GM12878 (cell line): ENCODE data around the gene ODAD4. TPM values are rescaled to one million over a fixed set of nuclear protein-coding genes. Genes with fewer than 3 reads are reported as not detected.

Experiments
- ATAC-seq: fragments of 200-7000 bp; cut with Tn5 transposase; 3 replicates; pipeline ENCODE4 v1.9.1; 2020; ENCODE audit warnings: mild to moderate bottlenecking, moderate library complexity
- BruUV-seq: library from RNA; stranded (reverse); fragments of 400-500 nt; replicated peaks from 2 replicates; lab custom pipeline; 2021; lab: Mats Ljungman, UMichigan
- CTCF ChIA-PET: fragments of 300-600 bp; sonication (Branson Sonifier 250); formaldehyde crosslinking; extraction: SDS; loops from one replicate; lab custom pipeline; 2021; ENCODE audit warnings: inconsistent platforms; lab: Yijun Ruan, JAX
- POLR2A ChIA-PET: fragments of 350-600 bp; formaldehyde crosslinking; extraction: SDS; loops from one replicate; lab custom pipeline; 2021; ENCODE audit warnings: inconsistent platforms; lab: Charles Lee
- RAD21 ChIA-PET: fragments of 300-600 bp; sonication (Branson Sonifier 250); formaldehyde crosslinking; loops from one replicate; lab custom pipeline; 2023; ENCODE audit warnings: antibody characterized with exemption; ENCODE audit not compliant: unreplicated experiment; lab: Charles Lee
- SMC1A ChIA-PET: fragments of 300-600 bp; sonication (Branson Sonifier 250); formaldehyde crosslinking; loops from one replicate; lab custom pipeline; 2023; ENCODE audit not compliant: unreplicated experiment, uncharacterized antibody; lab: Charles Lee
- DNase-seq: peaks from one replicate; pipeline ENCODE4 v3.0.0-alpha.2; 2011; ENCODE audit warnings: low read depth, low spot score
- FAIRE-seq: peaks from 3 replicates; lab custom pipeline; 2011; peaks lifted over from hg19 to GRCh38; lab: Jason Lieb, UNC
- H2AFZ ChIP-seq: 2 replicates; pipeline ENCODE4 v1.6.0; 2011; ENCODE audit warnings: low read depth, low read length, control low read depth; ENCODE audit not compliant: control insufficient read depth
- H3K27ac ChIP-seq: 2 replicates; pipeline ENCODE4 v1.5.1; 2011; ENCODE audit warnings: control low read depth; ENCODE audit not compliant: control insufficient read depth, insufficient read depth
- H3K27me3 ChIP-seq, 2 experiments: replicated peaks in 1 of 2; 2 replicates each; pipeline versions ENCODE4 v1.6.0 to v1.6.1; 2011; ENCODE audit warnings: low read length in 1 of 2; ENCODE audit not compliant: control insufficient read depth in 2 of 2, insufficient read depth in 2 of 2
- H3K36me3 ChIP-seq, 2 experiments: 2 replicates each; pipeline ENCODE4 v1.5.1; 2011; ENCODE audit warnings: low read length in 1 of 2; ENCODE audit not compliant: control insufficient read depth in 2 of 2, insufficient read depth in 2 of 2
- H3K4me1 ChIP-seq: 2 replicates; pipeline ENCODE4 v1.6.1; 2011; ENCODE audit warnings: mild to moderate bottlenecking, low read length, moderate library complexity, mixed read lengths; ENCODE audit not compliant: control insufficient read depth, insufficient read depth
- H3K4me2 ChIP-seq: 2 replicates; pipeline ENCODE4 v1.6.0; 2011; ENCODE audit warnings: control low read depth; ENCODE audit not compliant: control insufficient read depth, insufficient read depth
- H3K4me3 ChIP-seq: fragments of 200-600 bp; sonication (generic); 2 replicates; pipeline ENCODE4 v1.5.1; 2016
- H3K79me2 ChIP-seq: 2 replicates; pipeline ENCODE4 v1.6.0; 2011; ENCODE audit warnings: low read length; ENCODE audit not compliant: control insufficient read depth, insufficient read depth
- H3K9ac ChIP-seq: 2 replicates; pipeline ENCODE4 v1.8.0; 2011; ENCODE audit warnings: low read length, control low read depth, mixed read lengths; ENCODE audit not compliant: control insufficient read depth, insufficient read depth
- H3K9me3 ChIP-seq: replicated peaks from 3 replicates; pipeline ENCODE4 v1.5.1; 2011; ENCODE audit warnings: mild to moderate bottlenecking, low read length; ENCODE audit not compliant: control insufficient read depth, insufficient read depth
- H4K20me1 ChIP-seq: 2 replicates; pipeline ENCODE4 v1.6.0; 2011; ENCODE audit not compliant: control insufficient read depth, insufficient read depth
- ASH2L ChIP-seq: fragments of 300-600, 200-600 bp; sonication (generic); IDR thresholded peaks from 2 replicates; pipeline ENCODE4 v1.6.1; 2017; ENCODE audit warnings: low read depth, mild to moderate bottlenecking, borderline replicate concordance
- CBFB ChIP-seq: IDR thresholded peaks from 2 replicates; pipeline ENCODE4 v1.6.1; 2016; ENCODE audit warnings: antibody characterized with exemption, low read depth
- CTCF ChIP-seq, 3 experiments: IDR thresholded peaks in 2 of 3; conservative IDR thresholded peaks in 1 of 3; 2 replicates each; pipeline ENCODE4 v1.5.1; 2011; ENCODE audit warnings: low read depth in 3 of 3, low read length in 3 of 3, mild to moderate bottlenecking in 3 of 3, control low read depth in 2 of 3, moderate library complexity in 2 of 3, inconsistent platforms in 1 of 3, mixed read lengths in 1 of 3; ENCODE audit not compliant: control insufficient read depth in 2 of 3, insufficient read depth in 1 of 3; ENCODE audit errors: extremely low read depth in 1 of 3
- FOXM1 ChIP-seq: IDR thresholded peaks from 2 replicates; pipeline ENCODE4 v1.6.1; 2012; ENCODE audit warnings: low read depth, mild to moderate bottlenecking, inconsistent platforms, low read length, moderate library complexity
- MYC ChIP-seq: IDR thresholded peaks from 2 replicates; pipeline ENCODE4 v1.6.1; 2011; ENCODE audit warnings: mild to moderate bottlenecking, low read length, moderate library complexity, inconsistent platforms; ENCODE audit not compliant: insufficient read depth, insufficient replicate concordance, insufficient read length, severe bottlenecking
- NR2C2 ChIP-seq: IDR thresholded peaks from 2 replicates; pipeline ENCODE4 v1.6.1; 2011; ENCODE audit warnings: borderline replicate concordance, low read depth; ENCODE audit not compliant: control insufficient read depth, insufficient read length
- POLR2AphosphoS5 ChIP-seq: IDR thresholded peaks from 2 replicates; pipeline ENCODE4 v1.6.1; 2011; ENCODE audit warnings: mild to moderate bottlenecking, low read length, inconsistent platforms
- RUNX3 ChIP-seq: IDR thresholded peaks from 2 replicates; pipeline ENCODE4 v1.6.1; 2012; ENCODE audit warnings: low read length, inconsistent platforms
- USF1 ChIP-seq: IDR thresholded peaks from 2 replicates; pipeline ENCODE4 v1.6.1; 2011; ENCODE audit warnings: borderline replicate concordance, low read depth, mild to moderate bottlenecking, moderate library complexity, mixed read lengths, low read length; ENCODE audit not compliant: insufficient read depth; ENCODE audit errors: extremely low read length
- WGBS: methylation state at CpG from one replicate; pipeline ENCODE4 v1.1.6; 2016; ENCODE audit warnings: low lambda C conversion rate; ENCODE audit not compliant: insufficient replicate concordance, insufficient coverage; ENCODE audit errors: missing lambda C conversion rate; 5-methylcytosine and 5-hydroxymethylcytosine counted together
- in situ Hi-C: fragments of 300-500 bp; cut with MboI; formaldehyde crosslinking; loops from 9 replicates; pipeline ENCODE4 v1.14.3; 2018; ENCODE audit warnings: mixed read lengths
- intact Hi-C: fragments of 100-400 bp; cut with micrococcal nuclease; formaldehyde crosslinking; loops from one replicate; pipeline ENCODE4 v1.14.2; 2022; ENCODE audit not compliant: unreplicated experiment
- polyA plus RNA-seq, 11 experiments: library from polyadenylated mRNA; depleted of rRNA in 4 of 11; unstranded in 6 of 11; stranded (reverse) in 5 of 11; fragments of >200 nt; fragmentation: Nextera tagmentation in 4 of 11; fragmentation: Illumina TruSeq in 1 of 11; extraction: Ambion mirVana in 4 of 11; extraction: Trizol in 1 of 11; gene quantifications; 1 replicate in 1 of 11; 2 replicates in 10 of 11; pipeline versions ENCODE4 v1.2.1 to v1.2.3, GENCODE V29; 2011 to 2016; ENCODE audit warnings: inconsistent platforms in 2 of 11, missing spikeins in 2 of 11, low read depth in 1 of 11
- total RNA-seq, 4 experiments: library from RNA; depleted of rRNA in 3 of 4; stranded (reverse); fragments of >200 nt in 3 of 4; fragmentation: Illumina TruSeq in 1 of 4; extraction: Trizol in 1 of 4; gene quantifications; 2 replicates each; pipeline versions ENCODE4 v1.2.1 to v1.2.3, GENCODE V29; 2013 to 2021

Gene ODAD4
- total and polyA plus RNA-seq, 10 of the 15 experiments (the other 5 are each of a cell fraction or from before 2014, with no cell fraction given) = 0.10 to 0.73 (median 0.35) TPM

GRCh38 chr17:41901646-41902045, 28.8 kb upstream of the ODAD4 start:
- no peak for ATAC-seq
- H3K9me3 ChIP-seq = no peaks in the 10 kb centered on the region
- ChIA-PET CTCF (interaction anchor here (0.7 kb wide), 1 partner anchor 320 kb away, joined by 4 read pairs; no protein-coding TSS in a partner anchor), SMC1A (no interaction called here), RAD21 (no interaction called here), POLR2A (no interaction called here)
- in situ Hi-C loops = no loop called here
- no peak overlapping the region for H3K9ac ChIP-seq
- no peak overlapping the region for H3K4me3 ChIP-seq
- WGBS = 88% methylated on average over 11 of the region's 11 CpGs
- no TSS peak for BruUV-seq
- intact Hi-C loops = no loop called here
- FAIRE-seq = no peak
- no peaks in the 10 kb centered on the region for H3K79me2 ChIP-seq
- no peaks in the 10 kb centered on the region for H4K20me1 ChIP-seq
- peaks cover 33 to 47% of the 10 kb centered on the region in 2 experiments for H3K36me3 ChIP-seq
- H3K27me3 ChIP-seq = no peaks in the 10 kb centered on the region
- no peak overlapping the region for H3K27ac ChIP-seq
- H2AFZ ChIP-seq = no peak overlapping the region
- no peak overlapping the region for H3K4me2 ChIP-seq
- DNase-seq = no peak
- TF ChIP-seq CBFB (no peak), POLR2AphosphoS5 (no peak), MYC (no peak), RUNX3 (no peak), NR2C2 (no peak), CTCF (IDR thresholded peaks at IDR 0.05 in 2 of 3, conservative IDR thresholded peaks at IDR 0.05 in 1 of 3; ENCODE audit: control insufficient read depth in 2 of 3, extremely low read depth in 1 of 3, insufficient read depth in 1 of 3, low read depth in 3 of 3, low read length in 3 of 3) (no peak), ASH2L (no peak), USF1 (no peak), FOXM1 (no peak)
- TF ChIP-seq, all 136 proteins: peak for 0
- no peaks in the 10 kb centered on the region for H3K4me1 ChIP-seq
